Thymus (tissue), 11 donors: ENCODE measurements around the gene STT3B. TPM values are rescaled to one million over a fixed set of nuclear protein-coding genes. Genes with fewer than 3 reads are reported as not detected.

Source experiments
- DNase-seq, 9 donors: peaks; one replicate each; pipeline ENCODE4 v3.0.0-alpha.2; 2013; ENCODE audit warnings: low spot score in 9 of 9, low read depth in 6 of 9, missing footprints in 1 of 9
- H3K27ac ChIP-seq, 2 donors: one replicate each; pipeline ENCODE4 v1.5.1; 2013; ENCODE audit warnings: control low read depth in 1 of 2, low read depth in 1 of 2, low read length in 1 of 2, mild to moderate bottlenecking in 1 of 2, moderate library complexity in 1 of 2
- H3K27me3 ChIP-seq, 2 donors: one replicate each; pipeline ENCODE4 v1.5.1; 2013; ENCODE audit warnings: low read length in 1 of 2; ENCODE audit not compliant: control insufficient read depth in 2 of 2, insufficient read depth in 1 of 2
- H3K36me3 ChIP-seq, 2 donors: one replicate each; pipeline ENCODE4 v1.5.1; 2013; ENCODE audit warnings: low read length in 1 of 2, mild to moderate bottlenecking in 1 of 2, moderate library complexity in 1 of 2; ENCODE audit not compliant: control insufficient read depth in 2 of 2, insufficient read depth in 2 of 2
- H3K4me1 ChIP-seq, 2 donors: one replicate each; pipeline ENCODE4 v1.5.1; 2013; ENCODE audit warnings: low read length in 2 of 2; ENCODE audit not compliant: control insufficient read depth in 2 of 2, insufficient read depth in 2 of 2
- H3K4me3 ChIP-seq, 2 donors: one replicate each; pipeline ENCODE4 v1.5.1; 2013; ENCODE audit warnings: low read length in 2 of 2, control low read depth in 1 of 2, mild to moderate bottlenecking in 1 of 2
- H3K9me3 ChIP-seq, 2 donors: one replicate each; pipeline ENCODE4 v1.5.1; 2013; ENCODE audit warnings: low read length in 1 of 2, mild to moderate bottlenecking in 1 of 2; ENCODE audit not compliant: control insufficient read depth in 2 of 2, insufficient read depth in 1 of 2
- WGBS: extraction: QIAGEN DNeasy Blood & Tissue Kit; methylation state at CpG from one replicate; pipeline ENCODE4 v1.1.7; 2013; 5-methylcytosine and 5-hydroxymethylcytosine counted together
- polyA plus RNA-seq: library from polyadenylated mRNA; stranded (reverse); fragments of 200-250 nt; gene quantifications from one replicate; pipeline ENCODE4 v1.2.3, GENCODE V29; 2013
- total RNA-seq: library from RNA; stranded (reverse); fragments of 120-200 nt; gene quantifications from one replicate; pipeline ENCODE4 v1.2.4, GENCODE V29; 2013
- donor health status: healthy.

STT3B gene
- total and polyA plus RNA-seq, 2 donors, result 84.8 to 102 TPM

- 95% methylated on average over 1 of the region's 1 CpG for WGBS
- H3K9me3 ChIP-seq, result no peaks in the 10 kb centered on the region
- no peak for DNase-seq
- no peak overlapping the region for H3K27ac ChIP-seq
- H3K27me3 ChIP-seq, result no peaks in the 10 kb centered on the region
- no peak overlapping the region for H3K4me3 ChIP-seq
- peaks cover 2 to 9% of the 10 kb centered on the region in 2 donors for H3K4me1 ChIP-seq
- H3K36me3 ChIP-seq, result no peaks in the 10 kb centered on the region
Observed at GRCh38 chr3:31571325-31571724, 38.6 kb downstream of the STT3B start.

- peaks cover 2 to 9% of the 10 kb centered on the region in 2 donors for H3K4me1 ChIP-seq
- no peak overlapping the region for H3K4me3 ChIP-seq
- 95% methylated on average over 4 of the region's 4 CpGs for WGBS
- H3K27me3 ChIP-seq, result no peaks in the 10 kb centered on the region
- no peak for DNase-seq
- H3K27ac ChIP-seq, result no peak overlapping the region
- no peaks in the 10 kb centered on the region for H3K36me3 ChIP-seq
- no peaks in the 10 kb centered on the region for H3K9me3 ChIP-seq
Observed at GRCh38 chr3:31572236-31573004, 39.7 kb downstream of the STT3B start.

GRCh38 chr3:31573036-31573779, 40.5 kb downstream of the STT3B start:
- Histone ChIP-seq H3K9me3 (no peaks in the 10 kb centered on the region), H3K36me3 (peaks cover 0 to 5% of the 10 kb centered on the region in 2 donors), H3K4me1 (peaks cover 4 to 9% of the 10 kb centered on the region in 2 donors), H3K27me3 (no peaks in the 10 kb centered on the region), H3K4me3 (no peak overlapping the region), H3K27ac (no peak overlapping the region)
- WGBS, result 60% methylated on average over 3 of the region's 3 CpGs
- DNase-seq, result no peak

GRCh38 chr3:31575448-31575847, 42.7 kb downstream of the STT3B start:
- H3K27ac ChIP-seq, result no peak overlapping the region
- no peak overlapping the region for H3K4me3 ChIP-seq
- no peaks in the 10 kb centered on the region for H3K9me3 ChIP-seq
- H3K27me3 ChIP-seq, result no peaks in the 10 kb centered on the region
- peak in 2 of 9 donors; percentile 22 to 33 for DNase-seq
- WGBS, result 32% methylated on average over 2 of the region's 2 CpGs
- H3K36me3 ChIP-seq, result peaks cover 4 to 23% of the 10 kb centered on the region in 2 donors
- H3K4me1 ChIP-seq, result peaks cover 4 to 9% of the 10 kb centered on the region in 2 donors

- WGBS, result 97% methylated on average over 1 of the region's 1 CpG
- Histone ChIP-seq H3K4me1 (peaks cover 4 to 9% of the 10 kb centered on the region in 2 donors), H3K27ac (no peak overlapping the region)
Observed at GRCh38 chr3:31576521-31576920, 43.8 kb downstream of the STT3B start.

GRCh38 chr3:31577232-31577631, 44.5 kb downstream of the STT3B start:
- H3K9me3 ChIP-seq, result no peaks in the 10 kb centered on the region
- H3K36me3 ChIP-seq, result peaks cover 4 to 33% of the 10 kb centered on the region in 2 donors
- no peak overlapping the region for H3K27ac ChIP-seq
- H3K4me3 ChIP-seq, result no peak overlapping the region
- H3K27me3 ChIP-seq, result no peaks in the 10 kb centered on the region
- H3K4me1 ChIP-seq, result peaks cover 4 to 9% of the 10 kb centered on the region in 2 donors
- no peak for DNase-seq

More at GRCh38 chr3:31576521-31576920, 43.8 kb downstream of the STT3B start:
- Histone ChIP-seq H3K27me3 (no peaks in the 10 kb centered on the region), H3K9me3 (no peaks in the 10 kb centered on the region), H3K4me3 (no peak overlapping the region), H3K36me3 (peaks cover 4 to 27% of the 10 kb centered on the region in 2 donors)
- DNase-seq, result no peak

GRCh38 chr3:31579828-31580227, 47.1 kb downstream of the STT3B start:
- H3K4me3 ChIP-seq, result no peak overlapping the region
- no peaks in the 10 kb centered on the region for H3K27me3 ChIP-seq
- no peaks in the 10 kb centered on the region for H3K9me3 ChIP-seq
- peaks cover 4% of the 10 kb centered on the region in 2 donors for H3K4me1 ChIP-seq
- peaks cover 4 to 42% of the 10 kb centered on the region in 2 donors for H3K36me3 ChIP-seq
- no peak overlapping the region for H3K27ac ChIP-seq
- DNase-seq, result no peak
- 97% methylated on average over 7 of the region's 7 CpGs for WGBS

GRCh38 chr3:31580645-31581044, 47.9 kb downstream of the STT3B start:
- peaks cover 4 to 44% of the 10 kb centered on the region in 2 donors for H3K36me3 ChIP-seq
- WGBS, result 97% methylated on average over 2 of the region's 2 CpGs
- H3K27me3 ChIP-seq, result no peaks in the 10 kb centered on the region
- H3K4me1 ChIP-seq, result peaks cover 1 to 2% of the 10 kb centered on the region in 2 donors
- H3K9me3 ChIP-seq, result no peaks in the 10 kb centered on the region
- no peak overlapping the region for H3K27ac ChIP-seq
- no peak overlapping the region for H3K4me3 ChIP-seq
- DNase-seq, result no peak

GRCh38 chr3:31581660-31582059, 48.9 kb downstream of the STT3B start:
- Histone ChIP-seq H3K27ac (no peak overlapping the region), H3K4me3 (no peak overlapping the region), H3K27me3 (no peaks in the 10 kb centered on the region), H3K9me3 (no peaks in the 10 kb centered on the region), H3K36me3 (peaks cover 4 to 44% of the 10 kb centered on the region in 2 donors), H3K4me1 (peaks cover 0 to 2% of the 10 kb centered on the region in 2 donors)
- no peak for DNase-seq
- WGBS, result 95% methylated on average over 2 of the region's 2 CpGs
